Osteocyte (in vitro differentiated cells): ENCODE results near the gene SP4. TPM values are rescaled to one million over a fixed set of nuclear protein-coding genes. Genes with fewer than 3 reads are reported as not detected.

Experiments used
- DNase-seq: peaks from one replicate; pipeline ENCODE4 v3.0.0; 2021; ENCODE audit warnings: mixed read lengths; ENCODE audit not compliant: unreplicated experiment; ENCODE audit errors: extremely low spot score
- H3K27ac Mint-ChIP-seq: one replicate; pipeline ENCODE4 v1.8.0; 2021; ENCODE audit warnings: mild to moderate bottlenecking, mixed read lengths; ENCODE audit not compliant: unreplicated experiment
- H3K27me3 Mint-ChIP-seq: one replicate; pipeline ENCODE4 v1.8.0; 2021; ENCODE audit warnings: mixed read lengths; ENCODE audit not compliant: unreplicated experiment
- H3K36me3 Mint-ChIP-seq: one replicate; pipeline ENCODE4 v1.8.0; 2021; ENCODE audit warnings: mixed read lengths; ENCODE audit not compliant: unreplicated experiment
- H3K4me1 Mint-ChIP-seq: one replicate; pipeline ENCODE4 v1.8.0; 2021; ENCODE audit warnings: mixed read lengths; ENCODE audit not compliant: unreplicated experiment
- H3K4me3 Mint-ChIP-seq: one replicate; pipeline ENCODE4 v1.8.0; 2021; ENCODE audit warnings: mild to moderate bottlenecking, moderate library complexity, mixed read lengths; ENCODE audit not compliant: unreplicated experiment
- H3K9me3 Mint-ChIP-seq: one replicate; pipeline ENCODE4 v1.8.0; 2021; ENCODE audit warnings: mixed read lengths; ENCODE audit not compliant: unreplicated experiment
- total RNA-seq: library from RNA; stranded (reverse); gene quantifications from 2 replicates; pipeline ENCODE4 v1.2.1, GENCODE V29; 2021
- TF ChIP-seq, protein P1 (sequence below): fragments of 200-600 bp; sonication (generic); IDR thresholded peaks from 2 replicates; pipeline ENCODE4 v1.5.0; 2021; ENCODE audit warnings: antibody characterized with exemption, mild to moderate bottlenecking, moderate library complexity

The SP4 gene
- total RNA-seq, 1 donor from 2014 or later: 6.4 TPM

DNA sequence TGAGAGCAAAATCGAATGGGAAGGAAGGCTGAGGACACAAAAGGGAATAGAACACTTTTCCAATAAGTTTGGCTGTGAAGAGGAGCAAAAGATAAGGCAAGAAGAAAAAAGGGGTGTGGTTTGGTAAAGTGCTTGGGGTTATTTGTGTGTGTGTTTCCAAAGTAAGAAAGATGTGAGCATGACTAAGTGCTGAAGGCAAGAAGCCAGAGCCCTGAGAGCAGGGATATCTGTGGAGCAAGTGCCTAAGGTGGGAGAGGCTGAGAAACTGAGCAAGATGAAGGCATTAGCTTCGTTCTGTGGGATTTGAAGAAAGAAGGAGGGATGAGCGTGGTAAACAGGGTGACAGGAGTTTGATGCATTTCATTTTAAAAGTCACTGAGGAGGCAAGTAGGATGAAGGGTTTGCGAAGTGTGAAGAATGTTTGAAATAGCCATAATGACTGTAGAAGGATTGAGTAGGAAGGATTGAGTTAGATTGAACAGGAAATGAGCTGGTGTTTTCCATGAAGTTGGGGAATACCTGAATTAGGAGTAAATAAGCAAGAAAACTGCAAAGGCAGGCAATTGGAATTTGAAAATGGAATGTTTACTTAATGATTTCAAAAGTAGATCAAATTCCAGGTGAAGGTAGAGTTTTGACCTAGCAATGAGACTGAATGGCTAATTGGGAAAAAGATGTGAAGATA lies 19.9 kb upstream of the SP4 start:
- Mint-ChIP-seq H3K4me1 (no peaks in the 10 kb centered on the region), H3K9me3 (peaks cover 5% of the 10 kb centered on the region), H3K36me3 (no peaks in the 10 kb centered on the region), H3K27me3 (peaks cover 5% of the 10 kb centered on the region), H3K4me3 (no peak overlapping the region), H3K27ac (no peak overlapping the region)
- TF ChIP-seq, protein P1, sequence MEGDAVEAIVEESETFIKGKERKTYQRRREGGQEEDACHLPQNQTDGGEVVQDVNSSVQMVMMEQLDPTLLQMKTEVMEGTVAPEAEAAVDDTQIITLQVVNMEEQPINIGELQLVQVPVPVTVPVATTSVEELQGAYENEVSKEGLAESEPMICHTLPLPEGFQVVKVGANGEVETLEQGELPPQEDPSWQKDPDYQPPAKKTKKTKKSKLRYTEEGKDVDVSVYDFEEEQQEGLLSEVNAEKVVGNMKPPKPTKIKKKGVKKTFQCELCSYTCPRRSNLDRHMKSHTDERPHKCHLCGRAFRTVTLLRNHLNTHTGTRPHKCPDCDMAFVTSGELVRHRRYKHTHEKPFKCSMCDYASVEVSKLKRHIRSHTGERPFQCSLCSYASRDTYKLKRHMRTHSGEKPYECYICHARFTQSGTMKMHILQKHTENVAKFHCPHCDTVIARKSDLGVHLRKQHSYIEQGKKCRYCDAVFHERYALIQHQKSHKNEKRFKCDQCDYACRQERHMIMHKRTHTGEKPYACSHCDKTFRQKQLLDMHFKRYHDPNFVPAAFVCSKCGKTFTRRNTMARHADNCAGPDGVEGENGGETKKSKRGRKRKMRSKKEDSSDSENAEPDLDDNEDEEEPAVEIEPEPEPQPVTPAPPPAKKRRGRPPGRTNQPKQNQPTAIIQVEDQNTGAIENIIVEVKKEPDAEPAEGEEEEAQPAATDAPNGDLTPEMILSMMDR: no peak
- no peak for DNase-seq

DNA sequence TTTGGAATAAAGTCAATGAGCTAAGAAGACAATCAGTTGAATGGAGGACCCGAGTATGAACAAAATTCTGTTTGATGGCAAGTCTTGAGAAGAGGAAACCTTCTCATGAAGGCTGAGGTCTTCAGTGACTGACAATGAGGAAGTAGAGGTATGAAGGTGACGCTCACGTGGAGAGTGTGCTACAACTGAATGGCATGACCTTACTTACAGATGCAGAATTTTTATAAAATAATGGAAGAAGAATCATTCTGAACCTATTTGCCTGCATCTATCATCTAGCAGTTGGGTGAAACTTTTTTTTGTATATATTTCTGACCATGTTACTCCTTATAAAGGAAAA lies 19.4 kb upstream of the SP4 start:
- no peak overlapping the region for H3K4me3 Mint-ChIP-seq
- no peaks in the 10 kb centered on the region for H3K36me3 Mint-ChIP-seq
- peaks cover 8% of the 10 kb centered on the region for H3K27me3 Mint-ChIP-seq
- TF ChIP-seq, protein P1: no peak
- H3K9me3 Mint-ChIP-seq: peaks cover 5% of the 10 kb centered on the region
- no peak for DNase-seq
- no peaks in the 10 kb centered on the region for H3K4me1 Mint-ChIP-seq
- H3K27ac Mint-ChIP-seq: no peak overlapping the region

DNA sequence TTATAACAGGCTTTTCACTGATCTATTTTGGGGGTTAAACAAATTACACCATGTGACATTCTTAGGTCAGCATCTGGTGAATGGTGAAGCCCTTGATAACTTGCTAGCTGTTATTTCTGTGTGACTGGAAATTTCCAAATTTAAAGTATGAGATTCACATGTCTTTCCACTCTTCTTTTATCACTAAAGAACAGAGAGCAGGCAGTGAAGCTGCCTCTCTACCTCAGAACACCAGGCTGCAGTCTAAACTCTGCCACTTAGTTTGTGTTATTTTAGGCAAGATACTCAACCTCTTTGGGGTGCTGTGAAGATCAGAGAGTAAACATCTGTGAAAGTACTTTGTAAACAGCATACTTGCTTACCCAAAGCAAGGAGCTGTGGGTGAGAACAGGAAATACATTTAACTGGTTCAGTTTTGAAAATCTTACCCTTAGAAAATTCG lies 15.5 kb upstream of the SP4 start:
- Mint-ChIP-seq H3K27me3 (peaks cover 18% of the 10 kb centered on the region), H3K4me3 (no peak overlapping the region), H3K36me3 (no peaks in the 10 kb centered on the region), H3K4me1 (no peaks in the 10 kb centered on the region), H3K27ac (no peak overlapping the region), H3K9me3 (no peaks in the 10 kb centered on the region)
- no peak for DNase-seq
- TF ChIP-seq, protein P1: no peak

DNA sequence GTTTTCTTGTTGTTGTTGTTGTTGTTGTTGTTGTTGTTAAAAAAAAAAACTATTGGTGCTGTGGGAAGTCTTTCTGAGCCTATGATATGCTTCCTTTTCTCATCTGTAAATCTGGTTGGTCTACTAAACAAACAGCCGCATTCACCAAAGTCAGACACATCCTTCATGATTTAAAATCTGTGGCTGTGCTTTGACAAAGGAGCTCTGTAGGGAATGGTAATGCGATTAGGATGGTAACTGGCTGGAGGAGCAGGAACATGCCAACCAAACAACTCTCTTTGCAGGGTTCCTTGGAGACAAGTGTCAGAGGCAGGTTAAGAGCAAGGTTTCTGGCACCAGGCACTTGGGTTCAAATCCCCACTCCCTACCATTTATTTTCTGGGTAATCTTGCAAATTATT lies 14.9 kb upstream of the SP4 start:
- Mint-ChIP-seq H3K27me3 (peaks cover 23% of the 10 kb centered on the region), H3K4me1 (no peaks in the 10 kb centered on the region), H3K4me3 (no peak overlapping the region), H3K9me3 (no peaks in the 10 kb centered on the region), H3K27ac (no peak overlapping the region), H3K36me3 (no peaks in the 10 kb centered on the region)
- TF ChIP-seq, protein P1: no peak
- no peak for DNase-seq

DNA sequence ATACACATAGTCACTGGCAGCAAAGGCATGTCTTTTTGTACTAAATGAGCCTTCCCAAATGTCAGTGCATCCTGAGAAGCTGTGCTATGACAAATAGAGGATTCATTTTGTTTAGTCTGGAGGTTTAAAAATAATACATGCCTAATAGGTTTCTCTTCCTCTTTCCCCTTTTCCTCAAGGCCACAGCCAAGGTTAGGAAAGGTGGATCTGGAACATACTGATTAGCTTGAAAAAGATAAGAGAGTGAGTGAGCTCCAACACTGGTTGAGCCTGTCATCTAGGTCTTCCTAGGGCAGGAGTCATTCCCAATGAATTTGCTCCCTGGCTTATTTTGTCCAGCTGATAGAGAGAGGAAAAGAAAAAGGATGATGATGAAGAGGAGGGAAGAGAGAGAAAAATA lies 14.4 kb upstream of the SP4 start:
- no peak overlapping the region for H3K27ac Mint-ChIP-seq
- no peak overlapping the region for H3K4me3 Mint-ChIP-seq
- H3K27me3 Mint-ChIP-seq: peaks cover 23% of the 10 kb centered on the region
- H3K36me3 Mint-ChIP-seq: no peaks in the 10 kb centered on the region
- TF ChIP-seq, protein P1: no peak
- DNase-seq: no peak
- H3K4me1 Mint-ChIP-seq: no peaks in the 10 kb centered on the region
- H3K9me3 Mint-ChIP-seq: no peaks in the 10 kb centered on the region
